Endothelial cell of umbilical vein (primary cell): ENCODE measurements around the gene ARHGEF5. TPM values are rescaled to one million over a fixed set of nuclear protein-coding genes. Genes with fewer than 3 reads are reported as not detected.
"Not testable (repeated sequence)": the region's sequence is repeated elsewhere in the genome, so short reads cannot be mapped to it uniquely, and the experiment has no call there.

ENCODE experiments used
- BruUV-seq: library from RNA; stranded (reverse); fragments of 400-500 nt; replicated peaks from 2 replicates; lab custom pipeline; 2021; lab: Mats Ljungman, UMichigan
- CTCF ChIA-PET: fragments of 300-600, 350-600 bp; sonication (Branson Sonifier 250); formaldehyde crosslinking; loops from one replicate; lab custom pipeline; 2021; ENCODE audit warnings: antibody characterized with exemption, inconsistent platforms; lab: Charles Lee
- POLR2A ChIA-PET: fragments of 300-600, 350-600 bp; sonication (Branson Sonifier 250); formaldehyde crosslinking; loops from one replicate; lab custom pipeline; 2021; ENCODE audit warnings: antibody characterized with exemption, inconsistent platforms; lab: Charles Lee
- DNase-seq: peaks from one replicate; pipeline ENCODE4 v3.0.0-alpha.2; 2011; ENCODE audit warnings: low read depth, low spot score
- FAIRE-seq: peaks from 2 replicates; lab custom pipeline; 2011; peaks lifted over from hg19 to GRCh38; lab: Jason Lieb, UNC
- H2AFZ ChIP-seq: 2 replicates; pipeline ENCODE4 v1.6.0; 2012; ENCODE audit warnings: low read depth, low read length, control low read depth, inconsistent platforms
- H3K27ac ChIP-seq: 2 replicates; pipeline ENCODE4 v1.5.1; 2011; ENCODE audit warnings: low read depth, mild to moderate bottlenecking, control low read depth, low read length, moderate library complexity; ENCODE audit not compliant: insufficient read depth
- H3K27me3 ChIP-seq, 2 experiments: 2 replicates each; pipeline versions ENCODE4 v1.6.0 to v1.6.1; 2011; ENCODE audit warnings: low read length in 2 of 2, mixed read lengths in 1 of 2; ENCODE audit not compliant: control insufficient read depth in 2 of 2, insufficient read depth in 2 of 2
- H3K36me3 ChIP-seq, 2 experiments: 2 replicates in 1 of 2; 3 replicates in 1 of 2; pipeline ENCODE4 v1.5.1; 2011; ENCODE audit warnings: low read length in 2 of 2, mild to moderate bottlenecking in 1 of 2, moderate library complexity in 1 of 2; ENCODE audit not compliant: control insufficient read depth in 2 of 2, insufficient read depth in 2 of 2; ENCODE audit errors: extremely low read depth in 1 of 2
- H3K4me1 ChIP-seq: 3 replicates; pipeline ENCODE4 v1.5.1; 2011; ENCODE audit warnings: mild to moderate bottlenecking, low read length; ENCODE audit not compliant: control insufficient read depth, insufficient read depth; ENCODE audit errors: extremely low read depth
- H3K4me2 ChIP-seq: 2 replicates; pipeline ENCODE4 v1.6.1; 2011; ENCODE audit warnings: low read length, control low read depth, mixed read lengths; ENCODE audit not compliant: insufficient read depth
- H3K4me3 ChIP-seq, 3 experiments: fragments of 200-600 bp in 1 of 3; sonication (generic), shearing (Covaris generic) in 1 of 3; replicated peaks in 1 of 3; 2 replicates each; pipeline ENCODE4 v1.5.1; 2011 to 2016; ENCODE audit warnings: control low read depth in 3 of 3, low read length in 3 of 3, mild to moderate bottlenecking in 2 of 3, inconsistent platforms in 1 of 3, low read depth in 1 of 3, moderate library complexity in 1 of 3; ENCODE audit not compliant: insufficient read depth in 1 of 3
- H3K79me2 ChIP-seq: 2 replicates; pipeline ENCODE4 v1.6.0; 2012; ENCODE audit warnings: low read length, inconsistent platforms; ENCODE audit not compliant: control insufficient read depth, insufficient read depth
- H3K9ac ChIP-seq: replicated peaks from 2 replicates; pipeline ENCODE3; 2011; ENCODE audit warnings: low read length, control low read depth; ENCODE audit not compliant: insufficient read depth; ENCODE audit errors: extremely low read depth
- H3K9me1 ChIP-seq: replicated peaks from 3 replicates; pipeline ENCODE4 v1.6.0; 2011; ENCODE audit warnings: mild to moderate bottlenecking, low read length; ENCODE audit not compliant: control insufficient read depth, insufficient read depth; ENCODE audit errors: extremely low read depth
- H3K9me3 ChIP-seq: replicated peaks from 2 replicates; pipeline ENCODE4 v1.5.1; 2012; ENCODE audit warnings: low read length, inconsistent platforms; ENCODE audit not compliant: control insufficient read depth, insufficient read depth
- H4K20me1 ChIP-seq: replicated peaks from 2 replicates; pipeline ENCODE3; 2011; ENCODE audit warnings: mild to moderate bottlenecking, low read length; ENCODE audit not compliant: control insufficient read depth, insufficient read depth; ENCODE audit errors: extremely low read depth
- FOS ChIP-seq: IDR thresholded peaks from 2 replicates; pipeline ENCODE4 v1.6.1; 2011; ENCODE audit warnings: mild to moderate bottlenecking, low read length, moderate library complexity, borderline replicate concordance; ENCODE audit not compliant: insufficient read depth
- GATA2 ChIP-seq: IDR thresholded peaks from 2 replicates; pipeline ENCODE4 v1.7.0; 2011; ENCODE audit warnings: low read depth, mild to moderate bottlenecking, moderate library complexity, mixed read lengths, low read length; ENCODE audit not compliant: insufficient read length, insufficient read depth
- JUN ChIP-seq: IDR thresholded peaks from 2 replicates; pipeline ENCODE4 v1.6.1; 2011; ENCODE audit warnings: borderline replicate concordance, low read depth; ENCODE audit not compliant: insufficient read length, insufficient read depth
- MAX ChIP-seq: IDR thresholded peaks from 2 replicates; pipeline ENCODE4 v1.6.1; 2011; ENCODE audit not compliant: insufficient read depth, insufficient read length
- MYC ChIP-seq: IDR thresholded peaks from one replicate; pipeline ENCODE4 v1.6.1; 2011; ENCODE audit warnings: mild to moderate bottlenecking, low read depth, low read length
- dilution Hi-C: fragments of 300-500 bp; cut with MboI; formaldehyde crosslinking; loops from one replicate; pipeline ENCODE4 v1.15.0; 2019; ENCODE audit warnings: low sequenced_read_pairs; ENCODE audit not compliant: extremely low pct_ligation_motif_present
- intact Hi-C: fragments of 100-400 bp; cut with micrococcal nuclease; formaldehyde crosslinking; loops from one replicate; pipeline ENCODE4 v1.10.0; 2022
- polyA plus RNA-seq, 4 experiments: library from polyadenylated mRNA; depleted of rRNA in 3 of 4; stranded (reverse) in 3 of 4; unstranded in 1 of 4; fragments of >200 nt; gene quantifications; 2 replicates each; pipeline versions ENCODE4 v1.2.1 to v1.2.3, GENCODE V29; 2011 to 2012; ENCODE audit warnings: missing spikeins in 1 of 4
- total RNA-seq: library from RNA; stranded (reverse); gene quantifications from 2 replicates; pipeline ENCODE4 v1.2.3, GENCODE V29; 2021
- TF ChIP-seq, protein P1 (sequence below), 2 donors: IDR thresholded peaks; 1 replicate in 1 of 2; 2 replicates in 1 of 2; pipeline ENCODE4 v1.5.1; 2011; ENCODE audit warnings: low read length in 2 of 2, mild to moderate bottlenecking in 2 of 2, moderate library complexity in 2 of 2, control low read depth in 1 of 2, inconsistent platforms in 1 of 2, low read depth in 1 of 2; ENCODE audit not compliant: insufficient read depth in 1 of 2; ENCODE audit errors: extremely low read depth in 1 of 2

Gene ARHGEF5
- total and polyA plus RNA-seq, 2 donors (not counting 3 experiments of a cell fraction or from before 2014, with no cell fraction given): 1.1 to 1.5 TPM

DNA sequence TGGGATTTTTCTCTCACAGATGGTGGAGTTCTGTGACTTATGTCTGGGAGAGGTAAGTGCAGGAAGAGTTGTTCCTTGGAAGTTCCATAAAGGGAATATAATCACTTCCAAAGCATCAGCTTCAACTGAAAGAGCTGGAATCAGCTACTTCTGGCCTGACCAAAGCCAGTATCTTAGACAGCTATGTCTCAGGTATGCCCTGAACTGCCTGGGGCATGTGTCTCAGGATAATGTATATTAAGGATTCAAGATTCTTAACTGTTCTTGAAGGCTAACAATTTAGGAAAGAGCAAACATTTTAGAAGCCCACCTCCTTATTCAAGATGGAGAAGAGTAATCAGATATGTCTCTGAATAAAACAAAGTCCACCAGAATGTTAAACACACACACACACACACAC, 60.7 kb downstream of the ARHGEF5 start:
- no peaks in the 10 kb centered on the region for H3K4me1 ChIP-seq
- H3K9me3 ChIP-seq: no peaks in the 10 kb centered on the region
- no peaks in the 10 kb centered on the region for H3K27me3 ChIP-seq
- intact Hi-C loops: no loop called here
- H3K27ac ChIP-seq: no peak overlapping the region
- H3K4me3 ChIP-seq: no peak overlapping the region
- DNase-seq (no peak), FAIRE-seq (no peak)
- TF ChIP-seq JUN: no peak
- TF ChIP-seq FOS: no peak
- no peak for TF ChIP-seq MAX
- TF ChIP-seq, protein P1, sequence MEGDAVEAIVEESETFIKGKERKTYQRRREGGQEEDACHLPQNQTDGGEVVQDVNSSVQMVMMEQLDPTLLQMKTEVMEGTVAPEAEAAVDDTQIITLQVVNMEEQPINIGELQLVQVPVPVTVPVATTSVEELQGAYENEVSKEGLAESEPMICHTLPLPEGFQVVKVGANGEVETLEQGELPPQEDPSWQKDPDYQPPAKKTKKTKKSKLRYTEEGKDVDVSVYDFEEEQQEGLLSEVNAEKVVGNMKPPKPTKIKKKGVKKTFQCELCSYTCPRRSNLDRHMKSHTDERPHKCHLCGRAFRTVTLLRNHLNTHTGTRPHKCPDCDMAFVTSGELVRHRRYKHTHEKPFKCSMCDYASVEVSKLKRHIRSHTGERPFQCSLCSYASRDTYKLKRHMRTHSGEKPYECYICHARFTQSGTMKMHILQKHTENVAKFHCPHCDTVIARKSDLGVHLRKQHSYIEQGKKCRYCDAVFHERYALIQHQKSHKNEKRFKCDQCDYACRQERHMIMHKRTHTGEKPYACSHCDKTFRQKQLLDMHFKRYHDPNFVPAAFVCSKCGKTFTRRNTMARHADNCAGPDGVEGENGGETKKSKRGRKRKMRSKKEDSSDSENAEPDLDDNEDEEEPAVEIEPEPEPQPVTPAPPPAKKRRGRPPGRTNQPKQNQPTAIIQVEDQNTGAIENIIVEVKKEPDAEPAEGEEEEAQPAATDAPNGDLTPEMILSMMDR (IDR thresholded peaks at IDR 0.05; ENCODE audit: extremely low read depth in 1 of 2, insufficient read depth in 1 of 2, low read depth in 1 of 2, low read length in 2 of 2): no peak
- no peak for TF ChIP-seq GATA2
- no peak for TF ChIP-seq MYC
- ChIA-PET POLR2A (no interaction called here), CTCF (no interaction called here)
- no peak overlapping the region for H3K4me2 ChIP-seq
- H3K36me3 ChIP-seq: no peaks in the 10 kb centered on the region
- dilution Hi-C loops: no loop called here
- BruUV-seq: no TSS peak
- no peaks in the 10 kb centered on the region for H3K9me1 ChIP-seq
- H3K9ac ChIP-seq: no peak overlapping the region
- no peaks in the 10 kb centered on the region for H4K20me1 ChIP-seq
- no peak overlapping the region for H2AFZ ChIP-seq
- H3K79me2 ChIP-seq: no peaks in the 10 kb centered on the region

DNA sequence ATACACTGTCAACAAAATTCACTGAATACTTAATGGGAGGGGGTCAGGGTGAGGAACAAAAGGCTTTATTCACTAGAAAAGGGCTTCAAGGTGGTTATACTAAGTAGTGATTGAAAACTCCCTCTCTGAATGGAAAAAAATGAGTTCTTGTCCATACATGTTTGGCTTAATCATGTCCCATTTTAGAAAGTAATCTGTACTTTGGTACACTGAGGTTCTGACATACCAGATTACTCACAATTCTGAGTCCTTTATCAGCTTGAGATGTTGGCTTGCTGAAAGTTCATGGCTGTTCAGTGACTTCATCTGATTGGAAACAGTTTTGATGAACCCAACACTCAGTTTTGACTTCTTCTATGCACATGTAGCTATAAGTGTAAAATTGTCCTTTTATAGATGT, 61.1 kb downstream of the ARHGEF5 start:
- no peaks in the 10 kb centered on the region for H3K9me1 ChIP-seq
- FAIRE-seq: no peak
- CTCF ChIA-PET: no interaction called here
- H3K9me3 ChIP-seq: no peaks in the 10 kb centered on the region
- no peaks in the 10 kb centered on the region for H3K79me2 ChIP-seq
- no peak overlapping the region for H3K4me2 ChIP-seq
- POLR2A ChIA-PET: no interaction called here
- TF ChIP-seq FOS (no peak), MYC (no peak)
- H3K9ac ChIP-seq: no peak overlapping the region
- intact Hi-C loops: no loop called here
- dilution Hi-C loops: no loop called here
- H2AFZ ChIP-seq: no peak overlapping the region
- no peaks in the 10 kb centered on the region for H4K20me1 ChIP-seq
- no peaks in the 10 kb centered on the region for H3K27me3 ChIP-seq
- BruUV-seq: no TSS peak
- no peak overlapping the region for H3K27ac ChIP-seq
- H3K4me1 ChIP-seq: no peaks in the 10 kb centered on the region
- DNase-seq: no peak
- no peak overlapping the region for H3K4me3 ChIP-seq
- H3K36me3 ChIP-seq: no peaks in the 10 kb centered on the region

GRCh38 chr7:144418931-144419330, 63.7 kb downstream of the ARHGEF5 start:
- H3K4me3 ChIP-seq, CTCF ChIA-PET, H4K20me1 ChIP-seq, intact Hi-C loops, H3K79me2 ChIP-seq, dilution Hi-C loops, H3K4me1 ChIP-seq, H3K27ac ChIP-seq, H3K36me3 ChIP-seq, FAIRE-seq, H3K27me3 ChIP-seq, H3K9me3 ChIP-seq, DNase-seq, POLR2A ChIA-PET, BruUV-seq, H3K4me2 ChIP-seq, H3K9me1 ChIP-seq, H3K9ac ChIP-seq, H2AFZ ChIP-seq: not testable (repeated sequence)
